HepG2 (cell line): Measurements from ENCODE around the gene MCF2L. TPM values are rescaled to one million over a fixed set of nuclear protein-coding genes. Genes with fewer than 3 reads are reported as not detected.

Experiments used
- CHD2 ChIP-seq: IDR thresholded peaks from 2 replicates; pipeline ENCODE4 v1.6.1; 2011; ENCODE audit warnings: low read depth, low read length, improper control_type of control experiment
- ELF3 ChIP-seq: IDR thresholded peaks from 2 replicates; pipeline ENCODE4 v1.6.1; 2016; ENCODE audit warnings: missing genetic modification reagents, missing compliant biosample characterization
- ESRRA ChIP-seq: sonication (generic); formaldehyde crosslinking; IDR thresholded peaks from 2 replicates; pipeline ENCODE4 v1.5.1; 2020; ENCODE audit warnings: mild to moderate bottlenecking, low read depth, missing genetic modification reagents
- MED13 ChIP-seq: sonication (generic); formaldehyde crosslinking; IDR thresholded peaks from 2 replicates; pipeline ENCODE4 v1.5.0; 2020; ENCODE audit warnings: missing genetic modification reagents
- SIN3B ChIP-seq: fragments of 150-350 bp; IDR thresholded peaks from 2 replicates; pipeline ENCODE4 v1.6.1; 2014; ENCODE audit warnings: low read length
- WIZ ChIP-seq: sonication (generic); formaldehyde crosslinking; IDR thresholded peaks from 2 replicates; pipeline ENCODE4 v1.5.1; 2020; ENCODE audit warnings: mild to moderate bottlenecking, missing genetic modification reagents
- ZFP82 ChIP-seq: sonication (generic); formaldehyde crosslinking; IDR thresholded peaks from 2 replicates; pipeline ENCODE4 v1.5.1; 2020; ENCODE audit warnings: mild to moderate bottlenecking, missing genetic modification reagents, borderline replicate concordance
- ZNF549 ChIP-seq: sonication (generic); formaldehyde crosslinking; IDR thresholded peaks from 2 replicates; pipeline ENCODE4 v1.5.0; 2020; ENCODE audit warnings: missing genetic modification reagents
- ZNF670 ChIP-seq: sonication (generic); formaldehyde crosslinking; IDR thresholded peaks from 2 replicates; pipeline ENCODE4 v1.8.0; 2022; ENCODE audit warnings: mild to moderate bottlenecking, missing genetic modification reagents, borderline replicate concordance
- ZNF782 ChIP-seq: sonication (generic); formaldehyde crosslinking; IDR thresholded peaks from 2 replicates; pipeline ENCODE4 v1.4.0; 2020; ENCODE audit warnings: missing genetic modification reagents, mild to moderate bottlenecking, borderline replicate concordance
- polyA plus RNA-seq, 8 experiments: library from polyadenylated mRNA; depleted of rRNA in 3 of 8; stranded (reverse) in 7 of 8; unstranded in 1 of 8; fragments of >200 nt; fragmentation: Illumina TruSeq in 4 of 8; extraction: Trizol in 4 of 8; gene quantifications; 2 replicates each; pipeline versions ENCODE4 v1.2.1 to v1.2.3, GENCODE V29; 2011 to 2016; ENCODE audit warnings: low read depth in 4 of 8, missing spikeins in 1 of 8, mixed read lengths in 1 of 8; ENCODE audit not compliant: insufficient read depth in 1 of 8
- total RNA-seq, 5 experiments: library from RNA; depleted of rRNA; stranded (reverse); fragments of >200 nt; fragmentation: Illumina TruSeq; extraction: Trizol; gene quantifications; 2 replicates each; pipeline ENCODE4 v1.2.3, GENCODE V29; 2016; ENCODE audit warnings: low read depth in 1 of 5
- TF ChIP-seq, protein P1 (sequence below): sonication (generic); formaldehyde crosslinking; IDR thresholded peaks from 2 replicates; pipeline ENCODE4 v1.4.0; 2020; ENCODE audit warnings: mild to moderate bottlenecking, missing genetic modification reagents
- TF ChIP-seq, protein P2 (sequence below): sonication (generic); formaldehyde crosslinking; IDR thresholded peaks from 2 replicates; pipeline ENCODE4 v1.4.0; 2020; ENCODE audit warnings: mild to moderate bottlenecking, missing genetic modification reagents
- TF ChIP-seq, protein P3 (sequence below): sonication (generic); formaldehyde crosslinking; conservative IDR thresholded peaks from 2 replicates; pipeline ENCODE4 v1.4.0; 2020; ENCODE audit warnings: mild to moderate bottlenecking, missing genetic modification reagents, moderate library complexity
- TF ChIP-seq, protein P4 (sequence below): sonication (generic); formaldehyde crosslinking; IDR thresholded peaks from 2 replicates; pipeline ENCODE4 v1.8.1; 2022; ENCODE audit warnings: low read depth, mild to moderate bottlenecking, missing genetic modification reagents
- TF ChIP-seq, protein P5 (sequence below): sonication (generic); formaldehyde crosslinking; conservative IDR thresholded peaks from 2 replicates; pipeline ENCODE4 v1.8.0; 2022; ENCODE audit warnings: missing genetic modification reagents

The MCF2L gene
- total and polyA plus RNA-seq, 2 of the 13 experiments (the other 11 are each of a cell fraction or from before 2014, with no cell fraction given), result 19.4 to 28.4 TPM

DNA sequence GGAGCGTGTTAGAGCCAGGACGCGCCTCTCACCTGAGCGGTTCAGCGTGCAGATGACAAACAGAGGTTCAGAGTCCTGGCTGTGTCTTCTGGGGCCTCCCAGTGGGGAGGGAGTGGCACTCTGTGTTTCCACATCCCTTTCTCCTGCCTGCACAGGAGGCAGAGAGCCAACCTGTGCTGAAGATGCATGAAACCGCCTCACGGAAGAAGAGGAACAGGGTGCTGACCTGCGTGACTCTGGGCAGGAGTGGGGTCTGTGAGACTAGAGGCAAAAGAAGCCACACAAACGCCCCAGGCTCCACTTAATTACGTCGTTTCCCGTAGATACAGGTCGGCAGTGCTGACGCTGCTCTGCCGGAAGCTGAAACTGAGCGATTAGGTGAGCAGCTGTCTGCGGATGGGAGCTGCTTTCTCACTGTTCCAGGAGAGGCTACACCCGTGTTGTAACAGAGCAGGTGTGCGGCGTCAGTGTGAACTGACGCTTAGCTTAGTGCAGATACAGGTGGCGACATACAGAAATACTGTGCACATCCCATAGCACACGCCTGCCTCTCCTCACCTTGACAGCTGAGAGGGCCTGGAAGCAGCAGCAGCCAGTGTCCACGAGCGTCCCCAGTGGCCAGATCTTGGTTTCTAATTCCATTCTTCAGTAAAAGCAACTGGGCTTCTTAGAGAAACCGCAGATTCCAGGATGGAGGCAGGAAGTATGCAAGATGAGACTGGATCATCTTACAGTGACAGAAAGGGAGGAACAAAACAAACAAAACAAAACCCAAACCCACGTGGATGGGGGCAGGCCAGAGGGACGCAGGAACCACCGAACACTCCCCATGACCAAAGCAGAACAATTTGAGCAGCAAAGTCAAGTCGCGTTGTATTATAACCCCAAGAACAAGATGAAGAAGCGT is 37.7 kb upstream of the MCF2L start (continued):
- TF ChIP-seq, protein P1, sequence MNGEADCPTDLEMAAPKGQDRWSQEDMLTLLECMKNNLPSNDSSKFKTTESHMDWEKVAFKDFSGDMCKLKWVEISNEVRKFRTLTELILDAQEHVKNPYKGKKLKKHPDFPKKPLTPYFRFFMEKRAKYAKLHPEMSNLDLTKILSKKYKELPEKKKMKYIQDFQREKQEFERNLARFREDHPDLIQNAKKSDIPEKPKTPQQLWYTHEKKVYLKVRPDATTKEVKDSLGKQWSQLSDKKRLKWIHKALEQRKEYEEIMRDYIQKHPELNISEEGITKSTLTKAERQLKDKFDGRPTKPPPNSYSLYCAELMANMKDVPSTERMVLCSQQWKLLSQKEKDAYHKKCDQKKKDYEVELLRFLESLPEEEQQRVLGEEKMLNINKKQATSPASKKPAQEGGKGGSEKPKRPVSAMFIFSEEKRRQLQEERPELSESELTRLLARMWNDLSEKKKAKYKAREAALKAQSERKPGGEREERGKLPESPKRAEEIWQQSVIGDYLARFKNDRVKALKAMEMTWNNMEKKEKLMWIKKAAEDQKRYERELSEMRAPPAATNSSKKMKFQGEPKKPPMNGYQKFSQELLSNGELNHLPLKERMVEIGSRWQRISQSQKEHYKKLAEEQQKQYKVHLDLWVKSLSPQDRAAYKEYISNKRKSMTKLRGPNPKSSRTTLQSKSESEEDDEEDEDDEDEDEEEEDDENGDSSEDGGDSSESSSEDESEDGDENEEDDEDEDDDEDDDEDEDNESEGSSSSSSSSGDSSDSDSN (CRISPR knock-in tag), result peak; percentile 39; the same call in 1 of the 2 replicates
- TF ChIP-seq ZNF782 (CRISPR knock-in tag) (no peak), ZNF670 (CRISPR knock-in tag) (no peak), WIZ (CRISPR knock-in tag) (no peak), ESRRA (CRISPR knock-in tag) (no peak), ZNF549 (no peak), CHD2 (no peak), MED13 (CRISPR knock-in tag) (no peak), SIN3B (no peak), ZFP82 (no peak), ELF3 (0 out of 2 replicates have a peak, but pooled peaks have one; percentile 14)
- TF ChIP-seq, protein P2, sequence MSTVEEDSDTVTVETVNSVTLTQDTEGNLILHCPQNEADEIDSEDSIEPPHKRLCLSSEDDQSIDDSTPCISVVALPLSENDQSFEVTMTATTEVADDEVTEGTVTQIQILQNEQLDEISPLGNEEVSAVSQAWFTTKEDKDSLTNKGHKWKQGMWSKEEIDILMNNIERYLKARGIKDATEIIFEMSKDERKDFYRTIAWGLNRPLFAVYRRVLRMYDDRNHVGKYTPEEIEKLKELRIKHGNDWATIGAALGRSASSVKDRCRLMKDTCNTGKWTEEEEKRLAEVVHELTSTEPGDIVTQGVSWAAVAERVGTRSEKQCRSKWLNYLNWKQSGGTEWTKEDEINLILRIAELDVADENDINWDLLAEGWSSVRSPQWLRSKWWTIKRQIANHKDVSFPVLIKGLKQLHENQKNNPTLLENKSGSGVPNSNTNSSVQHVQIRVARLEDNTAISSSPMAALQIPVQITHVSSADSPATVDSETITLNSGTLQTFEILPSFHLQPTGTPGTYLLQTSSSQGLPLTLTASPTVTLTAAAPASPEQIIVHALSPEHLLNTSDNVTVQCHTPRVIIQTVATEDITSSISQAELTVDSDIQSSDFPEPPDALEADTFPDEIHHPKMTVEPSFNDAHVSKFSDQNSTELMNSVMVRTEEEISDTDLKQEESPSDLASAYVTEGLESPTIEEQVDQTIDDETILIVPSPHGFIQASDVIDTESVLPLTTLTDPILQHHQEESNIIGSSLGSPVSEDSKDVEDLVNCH (CRISPR knock-in tag), result no peak
- TF ChIP-seq, protein P3, sequence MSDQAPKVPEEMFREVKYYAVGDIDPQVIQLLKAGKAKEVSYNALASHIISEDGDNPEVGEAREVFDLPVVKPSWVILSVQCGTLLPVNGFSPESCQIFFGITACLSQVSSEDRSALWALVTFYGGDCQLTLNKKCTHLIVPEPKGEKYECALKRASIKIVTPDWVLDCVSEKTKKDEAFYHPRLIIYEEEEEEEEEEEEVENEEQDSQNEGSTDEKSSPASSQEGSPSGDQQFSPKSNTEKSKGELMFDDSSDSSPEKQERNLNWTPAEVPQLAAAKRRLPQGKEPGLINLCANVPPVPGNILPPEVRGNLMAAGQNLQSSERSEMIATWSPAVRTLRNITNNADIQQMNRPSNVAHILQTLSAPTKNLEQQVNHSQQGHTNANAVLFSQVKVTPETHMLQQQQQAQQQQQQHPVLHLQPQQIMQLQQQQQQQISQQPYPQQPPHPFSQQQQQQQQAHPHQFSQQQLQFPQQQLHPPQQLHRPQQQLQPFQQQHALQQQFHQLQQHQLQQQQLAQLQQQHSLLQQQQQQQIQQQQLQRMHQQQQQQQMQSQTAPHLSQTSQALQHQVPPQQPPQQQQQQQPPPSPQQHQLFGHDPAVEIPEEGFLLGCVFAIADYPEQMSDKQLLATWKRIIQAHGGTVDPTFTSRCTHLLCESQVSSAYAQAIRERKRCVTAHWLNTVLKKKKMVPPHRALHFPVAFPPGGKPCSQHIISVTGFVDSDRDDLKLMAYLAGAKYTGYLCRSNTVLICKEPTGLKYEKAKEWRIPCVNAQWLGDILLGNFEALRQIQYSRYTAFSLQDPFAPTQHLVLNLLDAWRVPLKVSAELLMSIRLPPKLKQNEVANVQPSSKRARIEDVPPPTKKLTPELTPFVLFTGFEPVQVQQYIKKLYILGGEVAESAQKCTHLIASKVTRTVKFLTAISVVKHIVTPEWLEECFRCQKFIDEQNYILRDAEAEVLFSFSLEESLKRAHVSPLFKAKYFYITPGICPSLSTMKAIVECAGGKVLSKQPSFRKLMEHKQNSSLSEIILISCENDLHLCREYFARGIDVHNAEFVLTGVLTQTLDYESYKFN, result peak; percentile 74
- TF ChIP-seq, protein P4, sequence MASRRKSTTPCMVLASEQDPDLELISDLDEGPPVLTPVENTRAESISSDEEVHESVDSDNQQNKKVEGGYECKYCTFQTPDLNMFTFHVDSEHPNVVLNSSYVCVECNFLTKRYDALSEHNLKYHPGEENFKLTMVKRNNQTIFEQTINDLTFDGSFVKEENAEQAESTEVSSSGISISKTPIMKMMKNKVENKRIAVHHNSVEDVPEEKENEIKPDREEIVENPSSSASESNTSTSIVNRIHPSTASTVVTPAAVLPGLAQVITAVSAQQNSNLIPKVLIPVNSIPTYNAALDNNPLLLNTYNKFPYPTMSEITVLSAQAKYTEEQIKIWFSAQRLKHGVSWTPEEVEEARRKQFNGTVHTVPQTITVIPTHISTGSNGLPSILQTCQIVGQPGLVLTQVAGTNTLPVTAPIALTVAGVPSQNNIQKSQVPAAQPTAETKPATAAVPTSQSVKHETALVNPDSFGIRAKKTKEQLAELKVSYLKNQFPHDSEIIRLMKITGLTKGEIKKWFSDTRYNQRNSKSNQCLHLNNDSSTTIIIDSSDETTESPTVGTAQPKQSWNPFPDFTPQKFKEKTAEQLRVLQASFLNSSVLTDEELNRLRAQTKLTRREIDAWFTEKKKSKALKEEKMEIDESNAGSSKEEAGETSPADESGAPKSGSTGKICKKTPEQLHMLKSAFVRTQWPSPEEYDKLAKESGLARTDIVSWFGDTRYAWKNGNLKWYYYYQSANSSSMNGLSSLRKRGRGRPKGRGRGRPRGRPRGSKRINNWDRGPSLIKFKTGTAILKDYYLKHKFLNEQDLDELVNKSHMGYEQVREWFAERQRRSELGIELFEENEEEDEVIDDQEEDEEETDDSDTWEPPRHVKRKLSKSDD (CRISPR knock-in tag), result no peak
- TF ChIP-seq, protein P5, sequence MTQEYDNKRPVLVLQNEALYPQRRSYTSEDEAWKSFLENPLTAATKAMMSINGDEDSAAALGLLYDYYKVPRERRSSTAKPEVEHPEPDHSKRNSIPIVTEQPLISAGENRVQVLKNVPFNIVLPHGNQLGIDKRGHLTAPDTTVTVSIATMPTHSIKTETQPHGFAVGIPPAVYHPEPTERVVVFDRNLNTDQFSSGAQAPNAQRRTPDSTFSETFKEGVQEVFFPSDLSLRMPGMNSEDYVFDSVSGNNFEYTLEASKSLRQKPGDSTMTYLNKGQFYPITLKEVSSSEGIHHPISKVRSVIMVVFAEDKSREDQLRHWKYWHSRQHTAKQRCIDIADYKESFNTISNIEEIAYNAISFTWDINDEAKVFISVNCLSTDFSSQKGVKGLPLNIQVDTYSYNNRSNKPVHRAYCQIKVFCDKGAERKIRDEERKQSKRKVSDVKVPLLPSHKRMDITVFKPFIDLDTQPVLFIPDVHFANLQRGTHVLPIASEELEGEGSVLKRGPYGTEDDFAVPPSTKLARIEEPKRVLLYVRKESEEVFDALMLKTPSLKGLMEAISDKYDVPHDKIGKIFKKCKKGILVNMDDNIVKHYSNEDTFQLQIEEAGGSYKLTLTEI (CRISPR knock-in tag), result no peak
